ENCODE results near the gene GPR12.

- TF ChIP-seq EZH2 (IDR thresholded peaks at IDR 0.05; ENCODE audit: borderline replicate concordance, low read depth, low read length, severe bottlenecking) (no peak), POLR2A (IDR thresholded peaks at IDR 0.05; ENCODE audit: low read depth, low read length) (no peak), POLR2AphosphoS5 (IDR thresholded peaks at IDR 0.05; ENCODE audit: insufficient read depth, low read depth, low read length) (no peak), GATA2 (IDR thresholded peaks at IDR 0.05; ENCODE audit: insufficient read depth, insufficient read length, low read depth, low read length) (no peak), MAX (IDR thresholded peaks at IDR 0.05; ENCODE audit: insufficient read depth, insufficient read length) (no peak)
- TF ChIP-seq, protein P1, sequence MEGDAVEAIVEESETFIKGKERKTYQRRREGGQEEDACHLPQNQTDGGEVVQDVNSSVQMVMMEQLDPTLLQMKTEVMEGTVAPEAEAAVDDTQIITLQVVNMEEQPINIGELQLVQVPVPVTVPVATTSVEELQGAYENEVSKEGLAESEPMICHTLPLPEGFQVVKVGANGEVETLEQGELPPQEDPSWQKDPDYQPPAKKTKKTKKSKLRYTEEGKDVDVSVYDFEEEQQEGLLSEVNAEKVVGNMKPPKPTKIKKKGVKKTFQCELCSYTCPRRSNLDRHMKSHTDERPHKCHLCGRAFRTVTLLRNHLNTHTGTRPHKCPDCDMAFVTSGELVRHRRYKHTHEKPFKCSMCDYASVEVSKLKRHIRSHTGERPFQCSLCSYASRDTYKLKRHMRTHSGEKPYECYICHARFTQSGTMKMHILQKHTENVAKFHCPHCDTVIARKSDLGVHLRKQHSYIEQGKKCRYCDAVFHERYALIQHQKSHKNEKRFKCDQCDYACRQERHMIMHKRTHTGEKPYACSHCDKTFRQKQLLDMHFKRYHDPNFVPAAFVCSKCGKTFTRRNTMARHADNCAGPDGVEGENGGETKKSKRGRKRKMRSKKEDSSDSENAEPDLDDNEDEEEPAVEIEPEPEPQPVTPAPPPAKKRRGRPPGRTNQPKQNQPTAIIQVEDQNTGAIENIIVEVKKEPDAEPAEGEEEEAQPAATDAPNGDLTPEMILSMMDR (IDR thresholded peaks at IDR 0.05; ENCODE audit: extremely low read depth in 1 of 2, insufficient read depth in 1 of 2, low read depth in 1 of 2, low read length in 2 of 2): no peak
These were observed 46.3 kb upstream of the GPR12 start for GRCh38 chr13:26806891-26807290.
